GM19238 (cell line): ENCODE results near the gene NPW.
"Not testable (repeated sequence)": the region's sequence is repeated elsewhere in the genome, so short reads cannot be mapped to it uniquely, and the experiment has no call there.

Experiments used
- DNase-seq: peaks from one replicate; pipeline ENCODE4 v3.0.0; 2011; ENCODE audit warnings: low spot score; ENCODE audit not compliant: insufficient read length

Gene NPW

DNA sequence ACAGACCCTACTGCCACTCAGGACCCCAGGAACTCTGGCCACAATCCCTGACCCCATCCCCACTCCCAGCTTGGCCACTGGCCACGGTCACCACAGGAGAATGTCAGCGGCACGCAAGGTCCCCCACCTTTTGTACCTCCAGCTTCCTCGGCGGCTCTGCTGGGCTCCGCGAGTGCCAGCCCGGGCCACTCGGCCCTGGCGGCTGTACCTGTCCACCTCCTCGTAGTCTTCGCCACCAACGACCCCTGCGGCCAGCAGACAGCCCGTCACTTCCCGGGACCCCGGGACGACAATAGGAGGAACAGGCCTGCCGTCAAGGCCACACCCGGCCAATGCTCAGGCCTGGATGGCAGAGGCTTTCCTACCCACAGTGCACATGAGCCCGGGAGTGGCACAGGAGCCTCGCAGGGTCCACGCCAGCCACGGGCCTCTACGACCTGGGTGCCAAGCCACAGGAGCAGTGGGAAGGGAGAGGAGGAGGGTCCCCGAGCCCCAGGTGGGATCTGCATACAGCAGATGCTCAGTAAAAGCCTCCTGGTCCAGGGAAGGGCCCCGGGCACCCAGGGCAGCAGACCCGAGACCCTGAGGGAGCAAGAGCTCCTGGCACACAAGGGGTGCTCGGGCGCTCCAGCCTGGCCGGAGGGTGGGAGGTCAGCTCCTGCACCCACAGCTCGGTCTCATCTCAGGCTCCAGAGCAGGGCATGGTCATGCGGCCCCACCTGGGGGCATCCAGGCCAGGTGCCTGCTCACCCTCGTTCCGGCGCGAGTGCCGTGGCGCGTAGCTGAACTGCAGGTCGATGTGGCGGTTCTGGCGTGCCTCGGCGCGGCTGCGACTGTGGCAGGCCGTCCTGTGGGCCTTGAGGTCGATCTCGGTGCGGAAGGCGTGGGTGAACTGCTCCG lies 17.9 kb upstream of the NPW start:
- no peak for DNase-seq

DNA sequence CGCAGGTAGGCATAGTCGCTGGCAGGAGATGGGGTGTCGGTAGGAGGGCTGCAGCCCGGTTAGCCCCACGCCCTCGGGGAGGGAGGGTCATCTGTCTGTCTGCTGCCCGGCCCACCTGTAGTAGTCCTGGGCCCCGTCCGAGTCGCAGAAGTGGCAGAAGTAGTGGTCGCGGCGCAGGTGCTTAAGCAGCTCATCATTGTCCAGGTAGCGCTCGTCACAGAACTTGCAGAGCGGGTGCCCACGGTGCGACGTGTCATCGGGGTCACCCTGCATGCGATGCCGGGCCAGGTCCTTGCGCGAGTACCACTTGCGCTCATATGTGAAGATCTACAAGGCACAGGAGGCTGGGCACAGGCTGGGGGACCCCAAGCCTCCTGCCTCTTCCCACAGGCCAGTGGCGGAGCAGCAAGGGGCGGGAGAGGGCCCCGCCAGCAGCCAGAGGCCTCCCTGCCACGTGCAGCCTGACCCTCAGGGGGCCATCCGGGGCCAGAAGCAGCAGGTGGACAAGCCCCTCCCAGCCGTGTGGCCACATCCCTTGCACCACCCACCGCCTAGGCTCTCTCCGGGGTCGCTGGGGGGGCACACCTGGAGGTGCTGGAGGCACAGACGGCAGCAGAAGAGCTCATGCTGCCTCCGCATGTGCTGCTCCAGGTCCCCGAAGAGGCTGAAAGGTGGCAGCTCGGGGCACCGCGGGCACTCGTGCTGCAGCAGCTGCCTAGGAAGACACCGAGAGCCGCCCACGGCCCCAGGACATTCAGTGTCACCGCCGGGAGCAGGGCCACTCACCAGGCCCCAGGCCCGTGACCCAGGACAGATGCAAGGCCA lies 17.0 kb upstream of the NPW start:
- no peak for DNase-seq

DNA sequence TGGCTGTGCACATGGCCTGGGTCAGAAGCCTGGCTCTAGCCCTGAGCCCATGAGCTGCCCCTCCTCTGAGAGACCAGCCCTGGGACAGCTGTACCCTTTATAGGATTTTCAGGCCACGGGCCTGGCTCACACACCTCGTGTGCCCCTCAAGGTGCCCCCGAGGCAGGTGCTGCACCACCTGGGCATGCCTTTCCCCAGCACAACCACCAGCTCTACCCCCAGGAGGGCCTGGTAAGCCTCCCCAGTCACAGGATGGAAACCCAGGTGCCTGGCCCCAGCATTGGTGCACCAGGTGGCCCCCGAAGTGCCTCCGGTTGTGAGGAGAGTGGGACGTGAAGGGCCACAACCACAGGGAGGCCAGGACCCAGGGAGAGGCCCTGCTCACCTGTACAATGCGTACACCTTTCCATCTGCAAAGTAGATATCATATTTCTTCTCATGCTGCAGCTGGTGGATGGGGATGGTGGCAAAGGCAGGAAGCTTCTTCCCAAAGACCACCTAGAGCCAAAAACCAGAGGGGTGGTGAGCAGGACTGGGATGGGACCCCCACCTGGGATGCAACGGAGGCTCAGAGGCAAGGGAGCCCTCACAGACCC lies 16.3 kb upstream of the NPW start:
- DNase-seq: no peak

DNA sequence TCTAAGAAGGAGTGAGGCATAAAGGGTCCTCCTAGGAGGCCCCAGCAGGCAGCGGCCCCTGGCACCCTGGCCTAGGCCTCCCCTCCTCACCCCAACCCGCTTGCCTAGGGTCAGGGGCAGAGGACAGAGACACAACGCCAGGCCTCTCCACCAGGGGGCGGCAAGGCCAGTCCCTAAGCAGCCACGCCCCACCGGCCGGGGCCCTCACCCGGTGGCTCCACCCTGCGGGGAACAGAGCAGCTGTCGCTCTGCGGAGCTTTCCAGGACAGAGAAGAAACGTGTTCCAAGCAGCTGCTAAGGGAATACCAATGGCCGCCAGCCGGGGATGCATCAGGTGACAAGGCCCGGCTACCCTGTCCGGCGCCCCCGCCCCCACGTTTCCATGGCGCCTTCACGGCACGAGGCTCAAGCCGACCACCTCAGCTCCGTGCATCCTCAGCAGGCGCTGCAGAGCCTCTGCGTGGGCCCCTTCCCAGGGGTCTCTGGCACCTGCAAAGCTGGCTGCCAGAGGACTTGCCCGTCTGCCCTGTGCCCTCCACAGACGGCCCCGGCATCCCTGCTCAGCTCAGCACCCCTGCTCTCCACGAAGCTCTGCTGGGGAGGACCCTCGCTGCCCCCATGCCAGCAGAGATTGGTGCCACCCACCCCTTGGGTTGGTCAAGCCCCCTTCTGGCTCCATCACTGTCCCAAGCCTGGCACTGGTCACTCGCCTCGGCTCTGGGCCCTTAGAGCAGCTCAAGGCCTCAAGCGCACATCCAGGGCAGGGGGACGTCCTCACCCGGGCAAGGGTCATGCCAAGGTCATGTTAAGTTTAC lies 15.6 kb upstream of the NPW start:
- peak; percentile 98 for DNase-seq

DNA sequence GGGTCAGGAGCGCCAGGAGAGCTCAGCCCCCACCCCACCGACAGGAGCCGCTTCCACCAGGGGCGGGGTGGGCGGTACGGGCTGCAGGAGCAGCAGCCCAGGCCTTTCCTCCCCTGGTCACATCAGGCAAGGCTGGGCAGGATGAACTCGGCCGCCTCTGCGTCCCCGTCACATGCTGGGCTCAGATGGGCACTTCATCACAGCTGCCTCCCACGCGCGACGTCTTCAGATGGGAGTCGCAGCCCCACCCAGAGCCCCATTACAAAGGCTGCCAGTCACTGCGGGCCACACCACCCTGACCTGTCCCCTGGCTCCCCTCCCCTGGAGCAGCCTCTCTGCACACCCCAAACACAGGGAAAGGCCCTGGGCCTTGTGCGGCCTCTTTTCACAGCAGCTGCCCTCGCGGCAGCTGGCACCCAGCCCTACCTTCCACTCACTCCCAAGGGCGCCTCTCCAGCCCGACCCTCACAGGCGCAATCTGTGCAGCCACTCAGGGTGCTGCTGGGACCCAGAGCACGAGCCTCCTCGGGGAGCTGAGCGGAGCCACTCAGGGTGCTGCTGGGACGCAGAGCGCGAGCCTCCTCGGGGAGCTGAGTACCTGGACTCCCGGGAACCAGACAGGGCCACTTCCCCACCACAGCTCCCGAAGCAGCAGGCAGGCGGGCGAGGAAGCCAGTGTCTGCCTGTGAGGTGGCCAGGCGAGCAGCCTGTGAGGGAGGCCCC lies 14.6 kb upstream of the NPW start:
- DNase-seq: no peak

DNA sequence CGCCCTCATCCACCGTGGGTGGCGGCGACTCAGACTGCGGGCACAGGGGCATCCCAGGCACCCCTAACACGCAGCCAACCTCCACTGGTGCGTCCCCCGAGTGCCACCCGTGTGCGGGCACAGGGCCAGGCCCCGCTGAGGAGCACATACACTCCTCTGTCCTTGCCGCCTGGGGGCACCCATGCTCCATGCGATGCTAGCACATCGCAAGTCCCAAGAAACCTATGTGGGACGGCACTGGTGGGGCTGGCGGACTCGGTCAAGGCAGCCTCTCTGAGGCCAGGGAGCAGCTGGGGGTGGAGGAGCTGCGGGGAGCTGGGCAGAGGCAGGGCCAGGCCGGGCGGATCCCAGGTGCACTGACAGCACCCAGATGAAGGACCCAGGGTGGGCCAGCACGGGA lies 13.9 kb upstream of the NPW start:
- no peak for DNase-seq

DNA sequence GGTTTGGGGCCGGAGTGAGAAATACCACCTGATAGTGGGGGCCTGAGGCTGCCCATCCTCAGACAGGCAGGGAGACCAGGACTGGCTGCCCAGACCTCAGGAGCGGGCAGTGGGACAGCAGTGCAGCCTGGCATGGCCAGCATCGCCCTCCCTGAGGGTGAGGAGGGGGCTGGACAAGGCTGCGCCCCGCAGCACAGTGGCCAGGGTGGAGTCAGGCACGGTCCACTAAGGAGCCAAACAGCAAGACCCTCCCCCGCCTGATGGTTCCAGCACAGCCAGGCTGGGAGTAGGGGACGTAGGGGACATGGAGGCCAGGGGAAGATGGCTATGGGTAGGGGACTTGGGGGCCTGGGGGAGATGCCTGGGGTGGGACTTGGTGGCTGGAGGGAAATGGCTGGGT lies 13.3 kb upstream of the NPW start:
- DNase-seq: no peak

DNA sequence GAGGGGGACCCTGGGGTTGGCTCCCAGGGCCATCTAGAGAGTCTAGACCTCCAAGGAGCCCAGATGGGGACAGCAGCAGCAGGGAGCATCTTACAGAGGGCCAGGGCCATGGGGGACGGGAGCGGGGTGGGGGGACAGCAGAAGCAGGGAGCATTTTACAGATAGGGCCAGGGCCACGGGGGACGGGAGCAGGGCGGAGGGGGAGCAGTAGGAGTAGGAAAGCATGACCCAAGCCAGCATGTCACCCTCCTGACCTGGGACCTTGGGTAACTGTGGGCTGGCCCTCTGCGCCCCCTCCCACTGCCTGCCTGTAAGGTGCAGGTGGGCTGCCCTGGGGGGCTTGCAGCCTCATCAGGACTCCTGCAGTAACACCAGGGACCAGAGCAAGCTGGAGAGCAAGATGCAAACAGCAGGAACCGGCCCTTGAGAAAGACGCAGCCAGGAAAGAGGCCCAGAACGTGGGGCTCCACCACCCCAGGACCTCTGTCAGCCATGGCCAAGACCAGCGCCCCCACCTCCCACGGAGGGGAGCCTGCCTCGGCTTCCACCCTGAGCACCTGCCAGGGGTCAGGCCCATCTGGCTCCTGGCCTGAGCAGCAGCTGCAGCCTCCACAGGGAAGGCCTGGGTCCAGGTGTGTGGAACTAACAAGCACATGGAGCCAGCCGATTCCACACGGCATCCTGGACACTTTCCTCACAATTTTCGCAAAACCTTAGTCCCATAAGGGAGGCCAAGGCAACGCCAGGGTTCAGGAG lies 12.3 kb upstream of the NPW start:
- no peak for DNase-seq

DNA sequence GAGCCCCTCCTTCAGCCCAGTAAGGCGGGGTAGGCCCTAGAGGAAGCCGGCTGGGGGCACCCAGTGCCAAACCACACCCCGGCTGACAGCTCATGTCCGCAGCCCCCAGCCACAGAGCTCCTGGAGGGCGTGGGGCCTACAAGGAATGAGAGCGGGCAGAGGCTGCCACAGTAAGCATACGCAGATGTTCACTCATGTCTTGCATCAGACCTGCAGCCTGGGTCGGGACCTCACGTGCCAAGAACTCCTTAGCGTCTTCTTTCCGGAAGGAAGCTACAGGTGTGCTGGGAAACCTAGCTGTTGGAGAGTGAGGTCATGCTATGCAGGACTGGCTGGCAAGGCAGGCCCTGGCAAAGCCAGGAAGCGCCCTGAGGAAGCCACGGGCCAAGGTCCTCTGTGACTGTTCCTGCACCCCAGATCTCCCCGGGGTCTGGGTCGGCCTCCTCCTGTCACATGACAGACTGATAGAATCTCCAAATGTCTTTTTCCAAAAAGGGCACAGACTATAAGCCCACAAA lies 11.5 kb upstream of the NPW start:
- DNase-seq: no peak

DNA sequence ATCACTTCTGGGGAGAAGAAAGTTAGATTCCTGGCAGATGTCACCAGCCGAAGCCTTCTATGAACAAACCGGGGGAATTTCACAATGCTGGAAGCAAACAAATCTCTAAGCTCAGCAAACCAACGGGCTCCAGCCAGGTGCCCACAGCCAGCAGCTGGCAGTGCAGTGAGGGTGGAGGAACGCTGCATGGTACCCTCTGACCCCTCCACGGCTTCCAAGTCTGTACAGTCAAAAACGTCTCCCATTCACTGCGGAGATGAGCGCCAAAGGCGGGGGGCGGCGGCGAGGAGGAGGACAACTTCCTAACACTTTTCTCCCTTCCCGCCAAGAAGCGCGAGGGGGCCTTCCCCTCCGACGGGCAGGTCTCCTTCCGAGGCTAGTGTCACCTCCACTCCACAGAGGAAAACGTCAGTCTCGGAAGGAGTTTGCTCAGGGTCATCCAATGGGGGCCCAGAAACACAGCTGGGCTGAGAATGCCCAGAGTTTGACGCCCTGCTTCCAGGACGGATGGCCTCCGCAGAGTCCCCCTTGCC lies 10.9 kb upstream of the NPW start:
- DNase-seq: no peak

DNA sequence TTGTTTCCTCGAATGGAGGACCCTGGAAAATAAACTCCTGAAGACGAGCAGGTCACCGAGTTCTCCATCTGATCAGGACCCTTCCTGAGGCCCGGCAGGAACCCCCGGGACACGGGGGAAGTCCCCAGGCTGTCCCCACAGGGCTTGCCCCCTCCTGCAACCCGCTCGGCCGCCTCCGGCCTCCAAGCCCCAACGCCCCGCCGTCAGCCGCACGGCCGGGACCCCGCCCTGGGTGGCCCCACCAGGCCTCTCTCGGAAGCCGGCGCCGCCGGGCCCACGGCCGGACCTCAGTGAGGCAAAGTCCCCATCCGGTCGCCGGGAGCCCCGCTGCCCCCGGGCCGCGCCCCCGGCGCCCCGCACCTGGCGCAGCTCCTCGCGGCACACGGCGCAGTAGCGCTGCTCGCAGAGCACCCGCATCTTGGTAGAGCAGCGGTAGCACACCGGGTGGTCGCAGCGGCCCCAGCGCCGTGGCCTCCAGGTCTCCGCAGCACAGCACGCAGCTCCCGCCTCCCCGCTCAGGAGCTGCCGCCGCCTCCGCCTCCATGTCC lies 10.3 kb upstream of the NPW start:
- no peak for DNase-seq

DNA sequence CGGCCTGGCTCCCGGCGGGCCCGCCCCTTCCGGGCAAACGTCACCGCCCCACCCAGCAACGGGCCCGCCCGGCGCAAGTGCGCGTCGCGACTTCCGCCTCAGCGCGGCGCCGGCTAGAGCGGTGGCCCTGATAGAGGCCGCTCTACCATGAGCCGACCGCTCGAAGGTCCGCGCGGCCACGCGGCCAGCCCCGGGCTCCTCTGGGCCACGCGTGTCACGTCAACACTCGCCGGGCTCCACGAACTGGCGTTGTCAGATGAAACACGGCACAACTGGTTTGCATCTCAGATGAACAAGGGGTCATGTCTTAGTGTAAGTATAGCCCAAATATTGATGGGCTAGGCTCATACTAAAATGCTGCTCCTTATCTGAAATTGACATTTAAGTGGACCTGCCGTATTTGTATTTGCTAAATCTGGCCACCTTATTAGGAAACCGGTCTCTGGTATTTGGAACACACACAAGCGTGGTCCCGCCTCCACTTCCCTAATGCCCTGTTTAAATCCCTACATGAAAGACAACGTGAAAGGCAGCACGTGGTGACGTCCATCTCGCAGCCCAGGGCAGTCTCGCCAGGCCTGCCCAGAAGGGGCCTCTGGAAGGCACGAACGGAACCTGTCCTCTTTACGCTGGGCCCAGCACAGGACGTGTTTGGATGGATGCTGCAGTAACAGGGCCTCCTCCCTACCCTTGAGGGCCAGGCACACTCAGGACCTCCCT lies 9.6 kb upstream of the NPW start, which contains the start of gene ZNF598:
Gene ZNF598, minus strand, starts transcription at position 31 of the 720 bp plus-strand sequence.
- DNase-seq: peak; percentile 98

DNA sequence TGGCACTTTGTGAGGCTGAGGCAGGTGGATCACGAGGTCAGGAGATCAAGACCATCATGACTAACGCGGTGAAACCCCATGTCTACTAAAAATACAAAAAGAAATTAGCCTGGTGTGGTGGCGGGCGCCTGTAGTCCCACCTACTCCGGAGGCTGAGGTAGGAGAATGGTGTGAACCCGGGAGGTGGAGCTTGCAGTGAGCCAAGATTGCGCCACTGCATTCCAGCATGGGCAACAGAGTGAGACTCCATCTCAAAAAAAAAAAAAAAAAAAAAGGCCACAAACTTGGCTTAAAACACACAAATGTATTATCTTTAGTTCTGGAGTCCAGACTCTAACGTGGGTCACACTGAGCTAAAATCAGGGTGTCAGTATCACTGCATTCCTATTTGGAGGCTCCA lies 7.9 kb upstream of the NPW start:
- not testable (repeated sequence) for DNase-seq

DNA sequence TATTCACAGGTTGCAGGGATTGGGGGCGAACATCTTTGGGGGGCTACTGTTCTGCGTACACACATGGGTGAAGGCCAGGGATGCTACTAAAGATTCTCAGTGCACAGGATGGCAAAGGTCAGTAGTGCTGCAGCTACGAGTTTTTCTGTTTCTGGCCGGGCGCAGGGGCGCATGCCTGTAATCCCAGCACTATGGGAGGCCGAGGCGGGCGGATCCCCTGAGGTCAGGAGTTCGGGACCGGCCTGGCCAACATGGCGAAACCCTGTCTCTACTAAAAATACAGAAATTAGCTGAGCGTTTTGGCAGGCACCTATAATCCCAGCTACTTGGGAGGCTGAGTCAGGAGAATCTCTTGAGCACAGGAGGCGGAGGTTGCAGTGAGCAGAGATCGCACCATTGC lies 6.1 kb upstream of the NPW start:
- DNase-seq: no peak

DNA sequence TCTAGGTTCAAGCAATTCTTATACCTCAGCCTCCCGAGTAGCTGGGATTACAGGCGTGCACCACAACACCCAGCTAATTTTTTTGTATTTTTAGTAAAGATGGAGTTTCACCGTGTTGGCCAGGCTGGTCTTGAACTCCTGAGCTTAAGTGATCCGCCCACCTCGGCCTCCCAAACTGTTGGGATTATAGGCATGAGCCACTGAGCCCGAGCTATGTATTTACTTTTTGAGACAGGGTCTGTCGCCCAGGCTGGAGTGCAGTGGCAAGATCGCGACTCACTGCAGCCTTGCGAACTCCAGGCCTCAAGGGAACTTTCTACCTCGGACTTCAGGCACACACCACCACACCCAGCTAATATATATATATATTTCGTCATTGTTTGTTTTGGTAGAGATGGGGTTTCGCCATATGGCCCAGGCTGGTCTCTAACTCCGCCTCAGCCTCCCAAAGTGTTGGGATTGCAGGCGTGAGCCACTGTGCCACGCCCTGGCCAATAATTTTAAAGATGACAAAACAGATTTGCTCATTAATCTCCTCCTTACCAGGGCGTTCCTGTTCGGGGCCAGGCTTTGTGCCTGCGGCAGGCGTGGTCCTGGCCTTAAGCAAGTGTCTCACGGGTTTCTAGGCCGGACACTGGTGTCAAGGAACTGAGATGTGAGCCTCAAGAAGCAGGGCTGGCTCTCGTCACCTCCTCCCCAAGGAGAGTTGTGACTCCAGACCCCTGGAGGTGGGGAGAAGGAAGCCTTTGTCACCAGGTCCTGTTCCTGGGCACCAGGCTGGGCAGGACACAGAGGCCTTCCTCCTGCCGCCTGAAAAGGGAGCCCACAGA lies 4.3 kb upstream of the NPW start:
- no peak for DNase-seq

DNA sequence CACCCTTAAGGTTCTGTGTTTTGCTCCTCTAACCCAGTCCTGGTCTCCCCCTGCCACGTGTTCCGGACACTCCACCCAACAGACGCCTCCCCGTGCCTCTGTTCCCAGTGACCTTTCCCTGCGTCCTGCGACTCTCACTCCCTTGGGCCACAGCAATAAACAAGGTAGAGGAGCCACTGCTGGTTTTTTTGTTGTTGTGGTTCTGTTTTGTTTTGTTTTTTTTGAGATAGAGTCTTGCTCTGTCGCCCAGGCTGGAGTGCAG lies 3.7 kb upstream of the NPW start:
- DNase-seq: no peak

DNA sequence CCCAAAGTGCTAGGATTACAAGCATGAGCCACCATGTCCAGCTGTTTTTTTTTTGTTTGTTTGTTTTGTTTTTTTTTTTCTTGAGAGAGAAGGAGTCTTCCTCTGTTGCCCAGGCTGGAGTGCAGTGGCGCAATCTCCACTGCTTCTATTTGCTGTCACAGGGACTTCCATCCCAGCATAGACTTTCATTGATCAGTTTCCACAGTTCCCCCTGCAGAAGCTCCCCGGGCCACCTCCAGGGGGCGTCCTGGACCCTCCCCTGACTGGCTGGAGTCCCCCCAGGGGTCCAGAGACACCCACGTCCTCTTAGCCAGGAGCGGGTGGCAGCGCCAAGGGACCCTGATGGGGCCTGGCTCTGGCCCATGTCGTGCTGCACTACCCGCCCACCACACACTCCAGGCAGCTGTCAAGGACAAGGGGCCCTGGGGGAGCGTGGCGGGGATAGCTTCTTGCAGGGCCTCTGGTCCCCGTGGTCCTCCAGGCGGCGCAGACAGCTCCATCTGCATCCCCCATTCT lies 3.1 kb upstream of the NPW start:
- no peak for DNase-seq
